ENCODE measurements around the gene PPARG. TPM values are rescaled to one million over a fixed set of nuclear protein-coding genes. Genes with fewer than 3 reads are reported as not detected.
A peak's percentile ranks its signal among the peaks of the same experiment; 100 is the strongest.

Gene PPARG
- total and polyA plus RNA-seq, 2 experiments from 2014 or later, result 0.45 to 1.2 TPM

DNA sequence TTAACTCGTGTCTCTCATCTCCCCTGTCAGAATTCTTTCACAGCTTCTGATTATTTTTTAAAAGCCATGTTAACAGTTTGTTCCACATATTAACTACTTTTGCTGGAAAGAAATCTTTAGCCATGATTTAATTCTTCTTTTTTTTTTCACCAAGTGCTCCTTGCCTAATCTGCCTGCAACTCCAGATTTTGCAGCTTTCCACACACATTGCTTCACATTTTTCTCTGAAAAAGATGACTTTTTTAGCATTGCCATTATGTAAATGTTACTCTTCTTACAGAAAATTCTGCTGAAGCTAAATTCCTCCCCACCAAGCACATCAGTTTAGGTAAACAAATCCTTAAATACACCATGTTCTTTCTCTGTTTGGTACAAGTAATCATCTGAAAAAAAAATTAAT lies 23.4 kb upstream of the PPARG start:
- Histone ChIP-seq H3K9me3 (ENCODE audit: low read depth) (no peaks in the 10 kb centered on the region), H3K36me3 (no peaks in the 10 kb centered on the region), H3K4me1 (ENCODE audit: low read depth) (no peaks in the 10 kb centered on the region), H3K4me3 (no peak overlapping the region), H3K27ac (no peak overlapping the region), H3K27me3 (no peaks in the 10 kb centered on the region)
- peak in 1 of 2 donors; percentile 15 for DNase-seq (ENCODE audit: low read depth in 1 of 2, low spot score in 1 of 2)
- TF ChIP-seq, protein P1, sequence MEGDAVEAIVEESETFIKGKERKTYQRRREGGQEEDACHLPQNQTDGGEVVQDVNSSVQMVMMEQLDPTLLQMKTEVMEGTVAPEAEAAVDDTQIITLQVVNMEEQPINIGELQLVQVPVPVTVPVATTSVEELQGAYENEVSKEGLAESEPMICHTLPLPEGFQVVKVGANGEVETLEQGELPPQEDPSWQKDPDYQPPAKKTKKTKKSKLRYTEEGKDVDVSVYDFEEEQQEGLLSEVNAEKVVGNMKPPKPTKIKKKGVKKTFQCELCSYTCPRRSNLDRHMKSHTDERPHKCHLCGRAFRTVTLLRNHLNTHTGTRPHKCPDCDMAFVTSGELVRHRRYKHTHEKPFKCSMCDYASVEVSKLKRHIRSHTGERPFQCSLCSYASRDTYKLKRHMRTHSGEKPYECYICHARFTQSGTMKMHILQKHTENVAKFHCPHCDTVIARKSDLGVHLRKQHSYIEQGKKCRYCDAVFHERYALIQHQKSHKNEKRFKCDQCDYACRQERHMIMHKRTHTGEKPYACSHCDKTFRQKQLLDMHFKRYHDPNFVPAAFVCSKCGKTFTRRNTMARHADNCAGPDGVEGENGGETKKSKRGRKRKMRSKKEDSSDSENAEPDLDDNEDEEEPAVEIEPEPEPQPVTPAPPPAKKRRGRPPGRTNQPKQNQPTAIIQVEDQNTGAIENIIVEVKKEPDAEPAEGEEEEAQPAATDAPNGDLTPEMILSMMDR (IDR thresholded peaks at IDR 0.05; ENCODE audit: low read depth, low read length), result no peak

DNA sequence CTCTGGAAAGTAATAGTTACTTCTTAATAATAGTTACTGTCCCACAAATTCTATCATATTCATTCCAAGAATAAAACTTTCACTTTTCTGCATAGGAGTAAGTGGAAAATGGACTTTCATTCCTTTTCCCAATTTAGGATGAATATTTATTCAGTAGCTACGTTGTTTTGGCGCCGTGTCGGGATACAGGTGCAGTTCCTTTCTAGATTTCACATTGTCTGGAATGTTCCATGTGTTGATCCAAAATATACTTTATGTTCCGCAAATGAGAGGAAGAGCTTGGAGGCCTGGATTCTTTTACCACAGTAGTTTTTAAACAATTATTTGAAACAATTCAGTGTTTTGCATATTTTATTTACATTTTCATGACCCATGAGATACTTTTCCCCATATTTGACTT lies 22.8 kb upstream of the PPARG start:
- no peak for DNase-seq (ENCODE audit: low read depth in 1 of 2, low spot score in 1 of 2)
- no peaks in the 10 kb centered on the region for H3K9me3 ChIP-seq (ENCODE audit: low read depth)
- TF ChIP-seq, protein P1 (IDR thresholded peaks at IDR 0.05; ENCODE audit: low read depth, low read length), result no peak
- H3K4me1 ChIP-seq (ENCODE audit: low read depth), result no peaks in the 10 kb centered on the region
- no peak overlapping the region for H3K27ac ChIP-seq
- no peaks in the 10 kb centered on the region for H3K27me3 ChIP-seq
- H3K36me3 ChIP-seq, result no peaks in the 10 kb centered on the region
- no peak overlapping the region for H3K4me3 ChIP-seq

DNA sequence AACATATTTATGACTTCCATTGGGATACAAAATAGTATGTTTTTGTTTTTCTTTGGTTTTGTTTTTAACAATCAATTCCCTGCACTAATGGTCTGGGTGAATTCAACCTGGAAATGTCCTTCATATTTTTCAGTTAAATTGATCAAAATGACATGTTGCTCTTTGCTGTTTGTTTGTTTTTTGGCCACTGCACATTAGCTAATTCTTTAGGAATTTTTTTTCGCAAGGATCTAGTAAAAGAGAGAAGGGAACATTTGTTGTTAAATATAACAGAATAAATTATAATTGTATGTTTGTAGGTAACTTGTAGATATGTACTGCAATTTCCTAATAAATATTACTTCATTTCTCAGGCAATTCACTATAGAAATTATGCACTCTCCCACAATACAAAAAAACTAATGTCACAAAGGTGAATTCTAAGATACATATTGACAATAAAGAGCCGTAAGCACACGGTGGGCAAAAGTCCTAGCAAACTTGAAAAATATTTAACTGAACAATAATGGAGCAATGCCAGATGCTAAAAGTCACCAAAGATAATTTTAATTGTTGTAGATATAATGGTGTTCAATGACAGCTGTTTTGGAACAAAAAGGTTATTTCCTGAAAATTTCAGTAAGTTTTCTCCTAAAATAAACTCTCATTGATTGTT lies 21.4 kb upstream of the PPARG start:
- Histone ChIP-seq H3K27ac (no peak overlapping the region), H3K27me3 (no peaks in the 10 kb centered on the region), H3K36me3 (no peaks in the 10 kb centered on the region), H3K4me3 (no peak overlapping the region), H3K9me3 (ENCODE audit: low read depth) (no peaks in the 10 kb centered on the region), H3K4me1 (ENCODE audit: low read depth) (no peaks in the 10 kb centered on the region)
- TF ChIP-seq, protein P1 (IDR thresholded peaks at IDR 0.05; ENCODE audit: low read depth, low read length), result no peak
- DNase-seq (ENCODE audit: low read depth in 1 of 2, low spot score in 1 of 2), result no peak

DNA sequence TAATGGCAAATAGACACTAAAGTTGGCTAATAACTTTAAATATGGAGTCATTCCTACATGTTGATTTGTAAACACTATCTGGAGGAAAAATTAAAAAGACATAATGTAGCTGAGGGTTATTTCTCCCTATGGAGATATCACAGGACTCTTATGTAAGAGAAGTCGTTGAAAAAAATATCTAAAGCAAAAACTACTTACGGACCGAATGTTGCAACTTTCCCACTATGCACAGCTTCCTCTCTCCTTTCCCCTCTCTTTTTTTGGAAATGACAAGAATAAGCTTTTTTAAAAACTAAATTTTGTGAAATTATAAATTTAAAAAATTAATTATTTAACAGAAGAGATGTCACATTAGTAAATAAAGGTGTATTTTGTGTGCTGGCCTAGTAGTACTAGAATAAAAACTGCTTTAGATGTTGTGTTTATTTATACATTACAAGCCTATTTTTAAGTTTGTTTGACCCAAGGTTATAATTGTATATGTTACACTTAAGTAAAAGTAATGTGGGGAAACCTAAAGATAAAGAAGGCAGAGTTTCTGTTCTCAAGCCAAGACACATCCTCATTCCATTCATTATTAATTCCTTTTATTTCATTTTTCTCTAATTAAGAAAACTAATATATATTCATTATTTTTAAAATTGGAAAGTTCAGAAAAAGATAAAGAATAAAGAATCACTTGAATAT lies 20.7 kb upstream of the PPARG start:
- no peak for DNase-seq (ENCODE audit: low read depth in 1 of 2, low spot score in 1 of 2)
- H3K4me3 ChIP-seq, result no peak overlapping the region
- H3K27ac ChIP-seq, result no peak overlapping the region
- no peaks in the 10 kb centered on the region for H3K27me3 ChIP-seq
- TF ChIP-seq, protein P1 (IDR thresholded peaks at IDR 0.05; ENCODE audit: low read depth, low read length), result no peak
- H3K36me3 ChIP-seq, result no peaks in the 10 kb centered on the region
- no peaks in the 10 kb centered on the region for H3K9me3 ChIP-seq (ENCODE audit: low read depth)
- H3K4me1 ChIP-seq (ENCODE audit: low read depth), result no peaks in the 10 kb centered on the region

DNA sequence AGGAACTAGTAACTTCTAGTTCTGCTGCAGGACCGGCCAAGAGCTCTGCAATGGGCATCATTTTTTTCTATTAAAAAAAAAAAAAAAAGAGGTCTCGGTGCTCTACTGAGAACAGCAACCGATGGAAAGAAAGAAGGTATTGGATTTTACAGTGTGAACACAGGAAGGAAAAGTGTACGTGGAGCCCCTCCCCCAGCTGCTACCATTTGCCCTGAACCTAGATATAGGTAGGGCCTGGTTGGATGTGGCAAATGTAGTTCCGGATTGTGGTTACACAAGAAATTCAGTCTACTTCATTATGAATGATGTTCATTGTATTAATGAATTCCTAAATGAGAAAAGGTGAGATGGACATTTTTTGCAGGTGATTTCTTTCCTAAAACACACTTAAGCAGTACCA lies 17.9 kb upstream of the PPARG start:
- H3K4me3 ChIP-seq, result no peak overlapping the region
- no peaks in the 10 kb centered on the region for H3K9me3 ChIP-seq (ENCODE audit: low read depth)
- DNase-seq (ENCODE audit: low read depth in 1 of 2, low spot score in 1 of 2), result no peak
- H3K4me1 ChIP-seq (ENCODE audit: low read depth), result no peaks in the 10 kb centered on the region
- H3K27ac ChIP-seq, result no peak overlapping the region
- no peaks in the 10 kb centered on the region for H3K36me3 ChIP-seq
- no peaks in the 10 kb centered on the region for H3K27me3 ChIP-seq
- TF ChIP-seq, protein P1 (IDR thresholded peaks at IDR 0.05; ENCODE audit: low read depth, low read length), result no peak
